Measurements from ENCODE around the gene AFAP1L1.

AFAP1L1 gene

DNA sequence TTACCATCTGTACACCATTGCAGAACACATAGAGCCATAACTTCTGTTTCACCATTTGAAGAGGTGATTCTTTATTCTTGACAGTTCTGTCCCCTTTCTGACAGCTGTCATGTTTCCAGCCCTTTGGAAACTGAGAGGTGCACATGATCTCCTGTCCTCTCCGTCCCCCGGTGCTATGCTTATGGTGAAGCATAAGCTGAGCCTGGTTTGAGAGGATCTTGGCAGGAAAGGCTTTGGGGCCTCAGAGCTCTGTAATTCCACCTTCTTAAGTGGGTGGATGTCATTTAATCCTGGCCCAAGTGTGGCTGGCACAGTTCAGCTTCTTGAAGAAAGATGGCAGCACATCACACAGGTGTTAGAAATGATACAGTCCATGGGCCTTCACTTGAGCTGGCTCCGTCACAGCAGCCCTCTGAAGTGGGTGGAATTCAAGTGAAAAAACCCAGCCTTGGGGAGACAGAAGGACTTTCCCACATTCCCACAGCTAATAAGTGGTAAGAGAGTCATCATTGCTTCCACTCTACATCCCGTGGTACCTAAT lies 43.0 kb downstream of the AFAP1L1 start:
- DNase-seq (ENCODE audit: low read depth in 3 of 3): no peak

DNA sequence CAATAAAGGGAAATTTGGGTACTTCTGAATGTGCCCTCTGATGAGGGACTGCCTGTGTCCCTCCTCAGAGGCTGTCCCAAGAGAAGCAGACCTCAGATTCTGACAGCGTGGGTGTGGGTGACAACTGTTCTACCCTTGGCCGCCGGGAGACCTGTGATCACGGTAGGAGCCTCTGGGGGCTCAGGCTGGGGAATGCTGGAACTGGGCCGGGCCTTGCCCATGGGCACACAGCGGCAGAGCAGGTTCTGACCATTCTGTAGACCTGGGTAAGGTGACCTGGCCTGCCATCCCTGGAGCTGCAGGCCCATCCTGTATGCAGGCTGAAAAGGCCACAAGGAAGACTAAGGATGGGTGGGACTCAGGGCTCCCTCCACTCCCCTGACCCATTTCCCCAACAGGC lies 44.1 kb downstream of the AFAP1L1 start:
- no peak for DNase-seq (ENCODE audit: low read depth in 3 of 3)

DNA sequence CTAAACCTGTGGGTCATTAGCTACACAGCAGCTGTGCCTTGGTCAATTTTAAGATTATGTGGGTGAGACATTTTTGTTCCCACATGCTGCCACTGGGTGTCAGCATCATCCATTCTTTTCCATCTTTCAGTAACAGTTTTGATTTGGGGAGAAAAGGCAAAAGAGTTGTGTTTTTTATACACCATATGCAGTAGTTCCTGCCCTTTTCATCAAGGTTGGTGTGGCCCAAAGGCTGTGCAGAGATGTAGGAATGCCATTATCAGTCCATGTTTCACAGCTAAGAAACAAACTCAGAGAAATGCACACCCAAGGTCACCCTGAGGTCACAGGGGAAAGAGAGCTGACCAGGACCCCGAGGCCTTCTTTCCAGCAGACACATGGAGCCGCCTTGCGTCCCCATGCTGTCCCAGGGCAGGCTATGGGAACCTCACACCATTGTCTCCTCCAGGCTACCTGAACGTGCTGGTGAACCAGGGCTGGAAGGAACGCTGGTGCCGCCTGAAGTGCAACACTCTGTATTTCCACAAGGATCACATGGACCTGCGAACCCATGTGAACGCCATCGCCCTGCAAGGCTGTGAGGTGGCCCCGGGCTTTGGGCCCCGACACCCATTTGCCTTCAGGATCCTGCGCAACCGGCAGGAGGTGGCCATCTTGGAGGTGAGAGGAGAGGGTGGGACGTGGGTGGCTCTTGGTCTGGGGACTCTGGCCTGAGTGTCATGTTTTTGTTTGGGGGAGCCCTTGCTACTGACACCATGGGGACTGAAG lies 45.8 kb downstream of the AFAP1L1 start:
- peak in 1 of 3 experiments; percentile 6 for DNase-seq (ENCODE audit: low read depth in 3 of 3)

DNA sequence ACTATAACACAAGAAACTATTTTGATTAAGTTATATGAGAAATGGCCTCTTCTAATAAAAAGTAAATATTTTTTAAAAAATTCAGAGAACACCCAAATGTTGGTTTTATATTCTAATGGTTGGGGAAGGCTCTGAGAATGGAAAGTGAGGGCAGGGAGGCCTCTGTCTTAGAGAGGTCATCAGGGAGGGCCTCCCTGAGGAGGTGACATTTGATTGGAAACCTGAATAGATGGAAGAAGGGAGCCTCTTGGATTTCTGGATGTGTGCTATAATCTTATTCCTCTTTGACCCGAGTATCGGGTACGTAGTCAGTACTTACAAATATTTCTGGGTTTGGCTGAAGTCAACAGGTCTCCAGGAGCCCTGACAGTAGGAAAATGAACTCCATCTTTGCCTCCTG lies 47.5 kb downstream of the AFAP1L1 start:
- no peak for DNase-seq (ENCODE audit: low read depth in 3 of 3)

DNA sequence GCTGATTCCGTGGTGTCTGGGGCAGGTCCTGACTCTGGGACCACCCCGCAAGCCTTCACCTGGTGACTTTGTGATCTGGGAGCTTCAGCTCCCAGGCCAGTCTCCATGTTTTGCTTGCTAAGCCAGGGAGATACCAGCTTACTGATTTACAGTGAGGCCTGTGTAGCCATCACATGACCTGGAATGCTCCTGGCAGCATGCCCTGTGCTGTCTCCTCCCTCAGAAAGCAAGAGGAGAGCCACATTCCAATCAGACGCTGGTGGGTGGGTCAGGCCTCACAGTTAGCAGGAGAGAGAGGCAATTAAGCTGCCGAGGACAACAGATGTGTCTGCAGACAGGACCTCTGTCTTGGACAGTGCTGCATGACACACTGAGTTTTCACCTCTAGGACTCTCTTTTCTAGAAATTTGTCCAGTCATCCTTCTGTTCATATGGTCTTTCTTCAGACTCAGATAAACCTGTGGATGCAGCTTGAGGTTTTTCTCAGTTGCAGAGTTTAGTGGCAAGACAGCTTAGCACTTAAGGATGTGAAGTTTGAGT lies 49.2 kb downstream of the AFAP1L1 start:
- DNase-seq (ENCODE audit: low read depth in 3 of 3): no peak

DNA sequence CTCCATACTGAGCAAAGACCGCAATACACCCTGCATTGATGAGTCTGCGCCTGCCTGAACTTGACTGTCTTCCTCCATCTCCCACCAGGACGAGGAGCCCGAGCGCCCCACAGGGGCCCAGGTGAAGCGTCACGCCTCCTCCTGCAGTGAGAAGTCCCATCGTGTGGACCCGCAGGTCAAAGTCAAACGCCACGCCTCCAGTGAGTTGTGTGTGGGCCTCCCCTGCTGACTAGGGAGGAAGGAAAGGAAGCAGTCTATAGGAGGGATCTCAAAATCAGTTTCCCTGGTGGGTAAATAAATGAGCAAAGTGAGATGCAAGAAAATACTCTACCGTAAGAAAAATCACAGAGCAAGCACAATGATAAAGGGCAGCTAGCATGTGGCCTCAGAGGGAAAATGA lies 50.9 kb downstream of the AFAP1L1 start:
- no peak for DNase-seq (ENCODE audit: low read depth in 3 of 3)

DNA sequence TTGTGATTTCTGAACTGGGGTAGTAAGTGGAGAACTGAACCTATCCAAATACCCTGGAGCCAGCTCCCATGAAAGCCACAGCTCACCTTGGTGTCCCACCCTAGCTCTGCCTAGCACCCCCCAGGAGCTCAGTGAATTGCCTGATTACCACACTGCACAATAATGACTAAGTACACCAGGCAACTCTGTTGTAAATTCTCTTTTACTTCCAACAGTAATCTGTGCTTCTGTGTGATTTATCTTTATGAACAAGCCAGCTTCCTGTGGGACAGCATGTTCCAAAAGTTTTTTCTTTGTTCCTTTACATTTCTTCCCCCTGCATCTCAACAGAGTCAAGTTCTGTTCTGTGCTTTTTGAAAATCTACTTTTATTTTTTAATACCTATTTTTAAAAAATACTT lies 51.6 kb downstream of the AFAP1L1 start:
- no peak for DNase-seq (ENCODE audit: low read depth in 3 of 3)

DNA sequence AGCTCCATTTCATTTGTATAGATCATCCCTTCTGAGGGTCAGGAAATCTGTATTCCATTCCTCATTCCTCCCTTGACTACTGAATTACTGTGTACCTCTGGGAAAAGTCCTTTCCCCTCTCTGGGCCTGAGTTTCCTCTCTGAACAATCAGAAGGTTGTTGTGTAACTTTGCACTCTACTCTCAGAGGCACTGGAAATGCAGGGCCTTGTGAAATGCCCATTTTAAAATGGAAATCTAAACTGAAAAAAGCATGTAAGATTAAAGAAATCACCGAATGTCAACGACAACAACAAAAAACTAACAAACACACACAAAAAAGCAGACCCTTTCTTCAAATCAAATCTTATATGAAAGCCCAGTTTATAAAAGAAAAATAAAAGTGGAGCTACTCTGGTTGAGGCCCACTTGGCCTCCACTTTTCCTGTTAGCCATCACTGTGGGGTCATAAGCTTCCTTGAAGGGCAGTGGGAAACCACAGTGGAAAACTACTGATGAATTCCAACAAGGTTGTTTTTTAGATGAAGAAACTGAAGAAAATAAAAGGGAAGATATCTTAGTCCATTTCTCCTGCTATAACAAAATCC lies 52.1 kb downstream of the AFAP1L1 start:
- DNase-seq (ENCODE audit: low read depth in 3 of 3): no peak

DNA sequence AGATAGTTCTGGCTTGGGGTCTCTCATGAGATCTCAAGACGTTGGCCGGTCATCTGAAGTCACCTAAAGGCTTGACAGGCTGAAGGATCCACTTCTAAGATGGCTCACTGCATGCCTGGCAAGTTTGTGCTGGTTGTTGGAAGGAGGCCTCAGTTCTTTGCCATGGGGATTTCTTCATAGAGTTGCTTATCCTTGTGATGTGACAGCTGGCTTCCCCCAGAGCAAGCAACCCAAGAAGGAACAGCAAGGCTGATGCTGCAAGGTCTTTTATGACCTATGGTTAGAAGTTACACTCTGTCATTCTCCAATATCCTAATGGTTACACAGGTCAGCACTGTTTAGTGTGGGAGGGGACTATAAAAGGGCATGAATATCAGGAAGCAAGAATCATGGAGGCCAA lies 53.0 kb downstream of the AFAP1L1 start:
- no peak for DNase-seq (ENCODE audit: low read depth in 3 of 3)

DNA sequence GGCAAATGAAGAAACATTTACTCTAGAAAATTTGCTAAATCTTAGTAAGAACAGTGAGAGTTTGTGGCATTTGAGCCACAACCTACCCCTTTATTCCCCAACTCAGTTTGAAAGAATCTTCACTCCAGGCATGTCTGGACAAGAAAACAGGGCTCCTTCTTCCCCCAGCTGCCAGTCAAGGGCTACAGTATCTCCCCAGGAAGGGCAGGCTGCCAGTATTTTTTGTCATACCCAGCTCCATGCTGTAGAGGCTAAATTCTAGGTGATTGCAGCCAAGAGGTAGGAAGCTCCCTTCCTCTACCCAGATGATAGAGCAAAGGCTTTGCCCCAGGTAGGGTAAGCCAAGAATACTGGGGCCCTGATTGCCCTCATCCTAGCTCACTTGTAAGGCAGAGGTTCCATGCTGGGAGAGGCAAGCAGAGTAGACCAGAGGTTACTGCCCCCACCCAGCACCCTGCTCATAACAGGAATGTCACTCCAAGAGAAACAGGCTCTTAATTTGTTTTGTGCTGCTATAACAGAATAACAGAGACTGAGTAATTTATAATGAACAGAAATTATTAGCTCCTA lies 53.6 kb downstream of the AFAP1L1 start:
- no peak for DNase-seq (ENCODE audit: low read depth in 3 of 3)

DNA sequence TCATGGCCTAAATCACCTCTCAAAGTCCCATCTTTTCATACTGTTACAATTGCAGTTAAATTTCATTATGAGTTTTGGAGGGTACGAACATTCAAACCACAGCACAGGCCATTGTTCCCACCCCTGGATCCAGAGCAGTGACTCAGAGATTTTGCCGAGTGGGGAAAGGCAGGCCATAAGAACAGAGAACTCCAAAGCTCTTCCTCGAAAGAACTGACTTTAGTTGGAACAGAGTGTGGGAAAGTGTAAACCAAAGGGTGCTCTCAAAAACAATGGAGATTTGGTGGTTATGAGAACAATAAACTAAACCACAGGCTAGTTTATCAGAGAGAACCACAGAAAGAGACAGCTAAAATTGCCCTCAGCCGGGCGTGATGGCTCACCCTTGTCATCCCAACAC lies 54.2 kb downstream of the AFAP1L1 start:
- no peak for DNase-seq (ENCODE audit: low read depth in 3 of 3)

DNA sequence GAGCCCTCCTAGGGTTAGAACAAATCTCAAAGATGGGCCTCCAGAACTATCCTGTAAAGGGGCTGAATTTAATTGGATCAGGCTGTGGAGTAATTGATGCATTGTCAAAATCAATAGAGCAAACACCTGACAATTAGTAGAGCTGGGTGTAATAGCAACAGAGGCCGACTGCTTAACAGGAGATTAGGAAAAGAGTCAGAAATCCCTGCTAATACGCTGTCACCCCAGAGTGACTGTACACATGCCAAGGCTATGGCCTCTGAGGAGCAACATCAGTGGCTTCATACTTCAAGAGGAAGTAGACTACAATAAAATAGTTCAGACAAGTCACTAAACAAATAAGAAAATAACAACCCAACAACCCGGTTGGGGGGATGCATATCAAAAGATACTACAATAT lies 55.0 kb downstream of the AFAP1L1 start:
- DNase-seq (ENCODE audit: low read depth in 3 of 3): no peak

DNA sequence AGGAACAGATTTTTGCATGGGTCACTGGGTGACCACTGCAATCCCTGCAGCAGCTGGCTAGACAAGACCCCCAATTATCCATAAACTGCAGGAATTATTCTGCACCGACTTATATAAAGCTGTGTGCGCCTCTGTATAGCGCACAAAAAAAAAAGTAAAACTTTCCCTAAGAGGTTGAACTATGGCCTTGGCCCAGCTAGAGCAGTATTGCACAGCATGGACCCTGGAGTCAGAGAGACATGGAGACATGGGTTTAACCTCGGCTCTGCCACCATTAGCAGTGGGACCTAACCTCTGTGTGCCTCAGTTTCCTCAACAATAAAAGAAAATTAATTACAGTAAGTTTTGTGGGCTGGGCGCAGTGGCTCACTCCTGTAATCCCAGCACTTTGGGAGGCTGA lies 56.5 kb downstream of the AFAP1L1 start:
- DNase-seq (ENCODE audit: low read depth in 3 of 3): no peak

DNA sequence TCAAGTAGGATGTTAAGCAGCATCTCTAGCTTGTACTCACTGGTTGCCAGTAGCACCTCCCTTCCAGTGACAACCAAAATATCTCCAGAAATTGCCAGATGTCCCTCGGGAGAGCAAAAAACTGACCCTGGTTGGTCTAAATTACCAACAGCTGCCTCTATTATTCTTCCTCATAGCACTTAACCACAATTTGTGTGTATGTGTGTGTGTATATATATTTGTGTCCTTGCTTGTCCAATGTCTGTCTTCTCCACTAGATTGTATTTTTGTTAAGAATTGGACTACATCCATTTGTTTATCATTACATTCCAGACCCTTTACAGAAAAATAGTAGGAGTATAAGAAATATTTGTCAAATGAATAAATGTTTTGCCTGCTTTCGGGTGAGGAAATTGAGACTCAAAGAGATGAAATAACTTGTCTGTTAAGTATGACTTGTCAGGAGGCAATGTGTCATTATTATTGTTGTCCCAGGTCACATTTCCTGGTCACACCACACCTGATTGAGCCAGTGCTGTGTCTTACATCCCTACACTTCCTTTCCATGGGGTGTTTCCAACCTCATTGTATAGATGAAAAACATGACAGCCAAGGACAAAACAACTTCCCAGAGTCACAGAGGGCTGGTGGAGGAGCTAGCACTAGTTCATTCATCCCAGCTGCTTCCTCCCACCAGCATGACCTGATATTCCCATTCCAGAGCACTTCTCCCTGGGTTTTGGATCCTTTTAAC lies 62.2 kb downstream of the AFAP1L1 start:
- no peak for DNase-seq (ENCODE audit: low read depth in 3 of 3)

DNA sequence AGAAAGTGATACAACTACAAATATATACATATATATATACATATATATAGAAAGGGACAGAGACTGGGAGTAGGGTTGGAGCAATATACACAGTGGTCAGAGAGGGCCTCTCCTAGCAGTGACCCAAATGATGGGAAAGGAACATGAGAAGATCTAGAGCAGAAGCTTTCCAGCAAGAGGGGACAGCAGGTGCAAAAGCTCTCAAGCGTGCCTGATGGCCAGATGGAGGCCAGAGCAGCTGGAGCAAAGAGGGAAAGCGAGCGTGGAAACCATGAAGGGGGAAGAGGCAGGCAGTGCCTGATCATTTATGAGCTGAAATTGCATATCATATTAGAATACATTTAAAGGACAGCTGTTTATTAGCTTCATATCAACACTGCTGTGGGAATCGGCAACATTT lies 66.1 kb downstream of the AFAP1L1 start:
- no peak for DNase-seq (ENCODE audit: low read depth in 3 of 3)

DNA sequence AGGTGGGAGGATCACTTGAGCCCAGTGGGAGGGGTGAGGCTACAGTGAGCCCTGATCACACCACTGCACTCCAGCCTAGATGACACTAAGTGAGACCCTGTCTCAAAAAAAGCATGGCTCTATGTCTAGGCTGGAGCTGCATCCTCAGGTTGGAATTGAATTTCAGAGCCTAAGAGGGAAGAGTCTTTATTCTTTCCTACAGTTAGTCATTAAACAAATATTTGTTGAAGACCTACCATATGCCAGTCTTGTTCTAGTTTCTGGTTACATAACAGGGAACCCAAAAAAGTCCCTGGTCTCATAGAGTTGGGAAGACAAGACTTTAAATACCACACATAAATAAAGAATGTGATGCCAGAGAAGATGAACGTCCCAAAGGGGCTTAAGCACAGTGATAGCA lies 66.7 kb downstream of the AFAP1L1 start:
- DNase-seq (ENCODE audit: low read depth in 3 of 3): no peak

DNA sequence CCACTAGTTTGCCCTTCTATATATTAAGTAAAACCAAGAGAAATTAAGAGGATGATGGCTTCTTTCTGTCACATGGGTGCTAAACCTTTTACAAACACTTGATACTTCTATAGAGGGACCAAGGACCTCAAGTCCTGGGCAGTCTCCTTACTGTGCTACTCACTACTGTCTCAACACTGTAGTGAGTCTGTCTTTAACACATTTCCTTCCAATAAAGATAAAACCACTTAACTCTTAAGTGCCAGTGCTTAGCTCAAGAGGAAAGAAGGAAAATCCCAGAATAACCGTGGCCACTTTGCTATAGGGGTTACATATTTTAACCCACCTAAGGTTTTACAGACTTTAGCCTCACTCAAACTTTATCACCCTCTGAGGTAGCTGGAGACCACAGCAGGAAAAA lies 69.3 kb downstream of the AFAP1L1 start:
- no peak for DNase-seq (ENCODE audit: low read depth in 3 of 3)

DNA sequence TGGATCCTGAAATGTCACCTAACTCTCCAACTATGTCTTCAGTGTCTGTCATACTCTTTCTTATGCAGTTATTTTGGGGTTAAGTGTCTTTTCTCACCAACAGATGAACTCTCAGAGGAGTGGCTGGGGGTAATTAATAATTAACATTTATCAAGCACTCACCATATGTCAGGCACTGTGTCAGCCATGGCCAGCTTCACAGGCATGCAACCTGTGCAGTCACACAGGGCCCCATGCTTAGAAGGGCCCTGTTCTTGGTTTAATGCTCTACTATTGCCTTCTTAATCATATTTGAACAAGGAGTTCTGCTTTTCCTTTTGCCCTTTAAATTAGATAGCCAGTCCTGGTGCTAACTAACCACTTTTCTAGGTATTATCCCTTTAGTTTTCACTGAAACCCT lies 70.2 kb downstream of the AFAP1L1 start:
- DNase-seq (ENCODE audit: low read depth in 3 of 3): no peak

DNA sequence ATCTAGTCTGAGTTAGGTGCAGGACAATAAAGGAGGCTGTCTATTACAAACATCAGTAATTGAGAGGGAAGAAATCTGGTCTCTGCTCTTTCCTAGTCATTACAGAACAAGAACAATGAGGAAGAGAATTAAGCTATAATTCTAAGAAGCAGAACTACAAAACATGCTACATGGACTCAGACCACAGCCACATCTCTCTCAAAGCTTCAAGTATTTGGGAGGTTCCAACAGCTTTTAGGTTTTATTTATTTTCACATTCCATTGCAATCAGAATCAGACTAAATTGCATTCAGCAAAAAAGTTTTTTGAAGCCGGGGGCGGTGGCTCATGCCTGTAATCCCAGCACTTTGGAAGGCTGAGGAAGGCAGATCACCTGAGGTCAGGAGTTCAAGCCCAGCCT lies 72.5 kb downstream of the AFAP1L1 start:
- DNase-seq (ENCODE audit: low read depth in 3 of 3): no peak

DNA sequence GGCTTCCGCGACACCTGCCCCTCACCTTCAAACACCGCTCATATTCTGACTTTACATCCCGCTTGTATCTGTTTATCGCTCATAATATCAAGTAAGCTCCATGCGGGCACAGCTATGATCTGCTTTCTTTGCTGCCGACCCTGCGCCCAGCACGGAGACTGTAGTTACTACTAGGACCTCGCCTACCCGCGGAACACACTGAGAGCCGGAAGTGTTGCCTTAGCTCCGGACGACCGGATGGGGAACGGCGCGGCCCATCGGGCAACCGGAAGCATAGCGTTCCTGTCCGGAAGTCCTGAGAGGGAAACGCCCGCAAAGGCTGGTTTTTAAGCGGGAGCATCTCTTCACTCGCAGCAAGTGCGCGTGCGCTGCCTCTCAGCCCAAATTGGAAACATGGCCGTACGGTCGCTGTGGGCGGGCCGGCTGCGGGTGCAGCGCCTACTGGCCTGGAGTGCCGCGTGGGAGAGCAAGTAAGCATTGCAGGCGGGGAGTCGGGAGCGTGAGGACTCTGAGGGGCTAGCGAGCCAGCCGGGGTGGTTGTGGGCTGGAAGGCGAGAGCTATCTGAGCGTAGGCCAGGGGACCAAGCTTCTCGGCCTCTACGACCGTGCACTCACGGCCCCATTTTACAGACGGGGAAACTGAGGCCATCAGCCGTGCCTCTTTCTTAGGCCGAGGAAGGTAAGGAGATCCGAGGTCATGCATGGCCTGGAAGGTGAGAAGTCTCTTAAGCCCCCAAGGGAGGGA lies 73.7 kb downstream of the AFAP1L1 start, which contains the start of gene GRPEL2:
Gene GRPEL2 (plus strand): TSS at position 353 of the 745 bp plus-strand sequence. CDS start 41 bp downstream, at position 394.
- peak; percentile 89 to 95 (median 94) for DNase-seq (ENCODE audit: low read depth in 3 of 3)

DNA sequence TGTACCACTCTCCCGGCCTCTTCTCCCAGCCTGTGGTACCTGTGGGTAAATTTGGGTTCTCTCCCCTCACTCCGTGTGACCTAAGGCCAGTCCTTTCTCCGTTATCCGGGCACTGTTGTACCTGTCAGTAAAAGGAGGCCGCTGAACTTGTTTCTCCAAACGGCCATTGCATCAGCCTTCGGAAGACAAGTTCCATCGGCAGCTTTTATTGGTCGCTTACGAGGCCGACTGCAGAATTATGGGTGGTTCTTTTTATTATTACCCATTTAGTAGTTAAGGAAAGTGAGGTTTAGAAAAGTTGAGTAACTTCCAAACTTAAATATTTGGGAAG lies 74.2 kb downstream of the AFAP1L1 start:
- DNase-seq (ENCODE audit: low read depth in 3 of 3): no peak
